Superior temporal gyrus (tissue), 1 donor: Measurements from ENCODE around the gene FBH1.
A peak's percentile ranks its signal among the peaks of the same experiment; 100 is the strongest.
"Not testable (repeated sequence)": the region's sequence is repeated elsewhere in the genome, so short reads cannot be mapped to it uniquely, and the experiment has no call there.

ENCODE experiments used
- DNase-seq: peaks from one replicate; pipeline ENCODE4 v3.0.0-alpha.2; 2016; ENCODE audit errors: extremely low spot score

The FBH1 gene

GRCh38 chr10:5941579-5941978, 51.5 kb downstream of the FBH1 start:
- DNase-seq = no peak

- no peak for DNase-seq
Observed at GRCh38 chr10:5942001-5942400, 52.0 kb downstream of the FBH1 start.

DNA sequence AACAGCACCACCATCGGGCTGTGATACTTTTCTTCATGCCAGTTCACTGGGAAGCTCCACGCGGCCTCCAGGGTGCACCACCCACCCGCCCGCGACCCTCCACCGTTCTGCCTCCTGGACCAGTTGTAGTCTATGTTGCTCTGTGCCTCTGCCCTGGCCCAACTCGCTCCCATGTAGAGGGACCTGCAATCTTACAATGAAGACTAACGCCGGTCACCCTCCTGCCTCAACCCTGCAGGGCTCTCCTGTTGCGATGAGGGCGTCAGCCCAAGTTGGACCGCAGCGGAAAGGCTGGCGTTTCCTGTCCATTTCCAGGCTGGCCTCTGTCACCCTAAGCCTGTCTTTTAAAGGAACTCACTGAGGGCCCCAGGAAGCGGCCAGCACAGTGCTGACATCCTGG, 52.4 kb downstream of the FBH1 start:
- DNase-seq = peak; percentile 16

DNA sequence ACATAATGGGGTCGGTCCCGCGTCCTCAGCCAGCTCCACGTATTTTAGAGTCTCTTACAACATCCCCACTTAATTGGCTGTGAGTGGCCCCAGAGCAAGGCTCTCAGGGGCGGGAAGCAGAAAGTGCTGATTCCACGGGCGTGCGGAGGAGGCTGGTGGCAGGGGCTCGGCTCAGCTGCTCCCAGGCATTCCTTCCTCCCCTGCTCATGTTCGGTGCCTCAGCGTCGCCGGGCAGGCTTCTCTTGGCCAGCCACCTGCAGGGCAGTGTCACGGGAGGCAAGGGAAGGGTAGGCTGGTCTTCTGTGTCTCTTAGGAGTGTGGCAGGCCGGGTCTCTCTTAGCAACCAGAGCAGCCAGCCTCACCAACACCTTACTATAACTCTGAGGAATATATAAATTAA, 53.5 kb downstream of the FBH1 start:
- DNase-seq = no peak

GRCh38 chr10:5944389-5945189, 54.5 kb downstream of the FBH1 start:
- DNase-seq = peak; percentile 60

GRCh38 chr10:5945190-5945509, 55.1 kb downstream of the FBH1 start:
- DNase-seq = no peak

GRCh38 chr10:5945561-5946418, 55.7 kb downstream of the FBH1 start:
- no peak for DNase-seq

DNA sequence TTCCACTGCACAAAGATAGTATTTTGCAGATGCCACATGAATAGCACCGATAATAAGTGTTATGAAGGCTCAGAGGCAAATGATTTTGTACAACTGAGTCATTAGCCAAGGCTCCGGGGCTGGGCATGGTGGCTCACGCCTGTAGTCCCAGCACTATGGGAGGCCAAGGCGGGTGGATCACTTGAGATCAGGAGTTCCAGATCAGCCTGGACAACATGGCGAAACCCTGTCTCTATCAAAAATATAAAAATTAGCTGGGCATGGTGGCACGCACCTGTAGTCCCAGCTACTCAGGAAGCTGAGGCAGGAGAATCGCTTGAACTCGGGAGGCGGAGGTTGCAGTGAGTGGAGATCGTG, 56.4 kb downstream of the FBH1 start:
- not testable (repeated sequence) for DNase-seq

GRCh38 chr10:5946786-5947185, 56.7 kb downstream of the FBH1 start:
- no peak for DNase-seq

DNA sequence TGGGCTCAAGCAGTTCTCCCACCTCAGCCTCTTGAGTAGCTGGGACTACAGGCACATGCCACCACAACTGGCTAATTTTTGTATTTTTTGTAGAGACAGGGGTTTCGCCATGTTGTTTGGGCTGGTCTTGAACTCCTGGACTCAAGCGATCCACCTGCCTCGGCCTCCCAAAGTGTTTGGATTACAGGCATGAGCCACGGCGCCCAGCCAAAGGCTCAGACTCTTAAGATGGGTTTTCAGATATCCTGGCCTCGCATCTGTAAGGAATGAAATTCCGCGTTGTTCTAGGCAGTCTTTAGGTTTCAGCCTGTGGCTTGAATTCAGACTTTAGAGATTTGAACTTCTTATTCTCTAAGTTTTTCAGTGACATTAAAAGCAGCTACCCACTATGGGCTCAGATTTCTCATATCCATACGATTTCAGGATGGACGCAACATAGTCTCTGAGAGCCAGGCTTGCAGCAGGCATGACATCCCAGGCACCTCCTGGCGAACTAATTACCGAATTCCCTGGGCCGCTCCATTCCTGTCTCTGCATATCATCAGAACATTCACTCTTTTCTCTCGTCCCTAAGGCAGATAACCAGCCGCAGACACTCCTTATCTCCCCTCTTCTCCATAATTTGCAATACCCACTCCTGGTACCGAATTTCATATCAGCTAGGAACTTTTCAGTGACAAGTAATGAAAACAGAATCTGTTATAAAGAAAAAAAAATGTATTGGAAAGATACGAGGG, 57.6 kb downstream of the FBH1 start:
- DNase-seq = no peak

- no peak for DNase-seq
Observed at GRCh38 chr10:5948208-5948585, 58.2 kb downstream of the FBH1 start.

DNA sequence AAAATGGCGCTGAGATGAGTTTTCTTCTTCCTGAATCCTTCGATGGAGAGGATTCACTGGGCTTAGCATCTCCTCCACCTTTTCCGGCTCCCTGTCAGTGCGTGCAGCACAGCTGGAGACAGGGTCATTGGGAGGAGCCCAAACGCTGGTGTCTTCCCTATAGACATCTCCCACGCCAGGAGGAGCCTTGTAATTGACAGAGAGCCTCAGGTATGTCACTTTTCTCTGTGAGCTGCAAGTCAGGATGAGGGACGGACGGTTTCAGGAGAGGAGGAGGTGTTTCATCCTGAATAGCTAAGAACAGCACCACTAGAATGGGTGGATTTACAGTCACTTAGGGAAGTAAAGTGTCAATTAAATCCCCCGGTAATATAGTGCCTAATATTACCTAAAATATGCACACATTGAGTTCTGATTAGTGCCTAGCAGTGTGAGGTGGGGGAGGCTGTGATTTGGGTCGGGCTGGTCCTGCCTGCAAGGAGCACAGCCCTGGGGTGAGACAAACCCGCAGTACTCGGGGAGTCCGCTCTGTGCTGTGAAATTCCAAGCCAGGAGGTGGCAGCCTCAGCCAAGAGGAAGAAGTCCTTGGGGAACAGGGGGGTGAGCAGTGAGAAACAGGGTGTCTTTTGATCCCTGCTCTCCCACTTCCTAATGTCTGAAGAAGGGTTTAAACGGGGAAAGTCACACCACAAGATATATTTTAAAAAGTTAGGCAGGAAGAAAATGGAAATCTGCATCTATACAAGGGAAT, 59.1 kb downstream of the FBH1 start:
- peak; percentile 70 for DNase-seq

- DNase-seq = no peak
Observed at GRCh38 chr10:5951167-5951711, 61.2 kb downstream of the FBH1 start.

GRCh38 chr10:5951721-5952407, 61.8 kb downstream of the FBH1 start:
- no peak for DNase-seq

GRCh38 chr10:5952731-5953385, 62.8 kb downstream of the FBH1 start:
- DNase-seq = no peak

- DNase-seq = no peak
Observed at GRCh38 chr10:5953676-5954075, 63.6 kb downstream of the FBH1 start.

DNA sequence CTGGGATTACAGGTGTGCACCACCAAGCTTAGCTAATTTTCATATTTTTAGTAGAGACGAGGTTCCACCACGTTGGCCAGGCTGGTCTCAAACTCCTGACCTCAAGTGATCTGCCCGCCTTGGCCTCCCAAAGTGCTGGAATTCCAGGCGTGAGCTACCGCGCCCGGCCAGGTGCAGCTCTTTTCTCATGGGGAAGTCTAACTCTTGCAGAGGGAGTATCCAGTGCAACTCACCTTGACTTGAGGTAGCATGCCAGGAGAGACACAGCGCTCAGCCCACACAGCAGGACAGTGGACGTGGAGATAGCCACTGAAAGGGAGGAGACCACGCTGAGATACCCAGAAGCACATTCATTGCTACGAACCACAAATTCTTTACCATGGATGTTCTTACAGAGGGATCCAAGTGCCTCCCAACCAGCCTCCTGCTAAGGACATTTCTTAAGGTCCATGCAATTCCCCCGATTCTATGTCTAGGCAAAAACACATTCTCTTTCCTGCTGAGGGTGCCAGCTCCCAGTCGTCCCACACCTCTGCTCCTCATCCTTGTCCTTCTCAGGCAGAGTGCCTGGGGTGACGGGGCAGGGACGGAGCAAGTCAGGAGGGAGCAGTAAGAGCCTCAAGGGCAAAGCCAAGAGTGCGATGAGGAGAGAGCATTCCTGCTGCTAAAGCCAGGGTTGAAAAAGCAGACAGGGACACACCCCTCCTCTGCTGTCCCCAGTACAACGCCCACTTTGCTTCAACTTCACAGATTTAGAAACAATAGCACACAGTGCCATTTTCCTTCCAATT, 66.3 kb downstream of the FBH1 start:
- no peak for DNase-seq

DNA sequence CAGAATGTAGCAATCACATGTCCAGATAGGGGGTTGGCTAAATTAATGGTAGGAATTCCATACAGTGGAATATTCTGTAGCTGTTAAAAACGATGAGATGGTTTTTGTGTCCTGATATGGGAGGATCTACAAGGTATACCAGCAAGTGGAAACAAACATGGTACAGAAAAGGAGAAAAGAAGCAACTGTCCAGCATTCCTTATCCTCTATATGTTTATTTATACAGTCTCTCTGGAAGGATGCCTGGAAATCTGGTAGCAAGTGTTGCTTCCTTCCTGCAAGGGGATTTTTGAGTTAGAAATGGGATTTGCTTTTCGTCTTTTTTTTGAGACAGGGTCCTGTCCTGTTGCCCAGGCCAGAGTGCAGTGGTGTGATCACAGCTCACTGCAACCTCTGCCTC, 68.0 kb downstream of the FBH1 start:
- no peak for DNase-seq

- DNase-seq = no peak
Observed at GRCh38 chr10:5958675-5959074, 68.6 kb downstream of the FBH1 start.

- no peak for DNase-seq
Observed at GRCh38 chr10:5959142-5959541, 69.1 kb downstream of the FBH1 start.
